GM12878 (cell line): ENCODE results near the gene TMEM255B. TPM values are rescaled to one million over a fixed set of nuclear protein-coding genes. Genes with fewer than 3 reads are reported as not detected.

Experiments used
- ATAC-seq: fragments of 200-7000 bp; cut with Tn5 transposase; 3 replicates; pipeline ENCODE4 v1.9.1; 2020; ENCODE audit warnings: mild to moderate bottlenecking, moderate library complexity
- BruUV-seq: library from RNA; stranded (reverse); fragments of 400-500 nt; replicated peaks from 2 replicates; lab custom pipeline; 2021; lab: Mats Ljungman, UMichigan
- CTCF ChIA-PET: fragments of 300-600 bp; sonication (Branson Sonifier 250); formaldehyde crosslinking; extraction: SDS; loops from one replicate; lab custom pipeline; 2021; ENCODE audit warnings: inconsistent platforms; lab: Yijun Ruan, JAX
- POLR2A ChIA-PET: fragments of 350-600 bp; formaldehyde crosslinking; extraction: SDS; loops from one replicate; lab custom pipeline; 2021; ENCODE audit warnings: inconsistent platforms; lab: Charles Lee
- RAD21 ChIA-PET: fragments of 300-600 bp; sonication (Branson Sonifier 250); formaldehyde crosslinking; loops from one replicate; lab custom pipeline; 2023; ENCODE audit warnings: antibody characterized with exemption; ENCODE audit not compliant: unreplicated experiment; lab: Charles Lee
- SMC1A ChIA-PET: fragments of 300-600 bp; sonication (Branson Sonifier 250); formaldehyde crosslinking; loops from one replicate; lab custom pipeline; 2023; ENCODE audit not compliant: unreplicated experiment, uncharacterized antibody; lab: Charles Lee
- DNase-seq: peaks from one replicate; pipeline ENCODE4 v3.0.0-alpha.2; 2011; ENCODE audit warnings: low read depth, low spot score
- FAIRE-seq: peaks from 3 replicates; lab custom pipeline; 2011; peaks lifted over from hg19 to GRCh38; lab: Jason Lieb, UNC
- H2AFZ ChIP-seq: 2 replicates; pipeline ENCODE4 v1.6.0; 2011; ENCODE audit warnings: low read depth, low read length, control low read depth; ENCODE audit not compliant: control insufficient read depth
- H3K27ac ChIP-seq: 2 replicates; pipeline ENCODE4 v1.5.1; 2011; ENCODE audit warnings: control low read depth; ENCODE audit not compliant: control insufficient read depth, insufficient read depth
- H3K27me3 ChIP-seq, 2 experiments: replicated peaks in 1 of 2; 2 replicates each; pipeline versions ENCODE4 v1.6.0 to v1.6.1; 2011; ENCODE audit warnings: low read length in 1 of 2; ENCODE audit not compliant: control insufficient read depth in 2 of 2, insufficient read depth in 2 of 2
- H3K36me3 ChIP-seq, 2 experiments: 2 replicates each; pipeline ENCODE4 v1.5.1; 2011; ENCODE audit warnings: low read length in 1 of 2; ENCODE audit not compliant: control insufficient read depth in 2 of 2, insufficient read depth in 2 of 2
- H3K4me1 ChIP-seq: 2 replicates; pipeline ENCODE4 v1.6.1; 2011; ENCODE audit warnings: mild to moderate bottlenecking, low read length, moderate library complexity, mixed read lengths; ENCODE audit not compliant: control insufficient read depth, insufficient read depth
- H3K4me2 ChIP-seq: 2 replicates; pipeline ENCODE4 v1.6.0; 2011; ENCODE audit warnings: control low read depth; ENCODE audit not compliant: control insufficient read depth, insufficient read depth
- H3K4me3 ChIP-seq: fragments of 200-600 bp; sonication (generic); 2 replicates; pipeline ENCODE4 v1.5.1; 2016
- H3K79me2 ChIP-seq: 2 replicates; pipeline ENCODE4 v1.6.0; 2011; ENCODE audit warnings: low read length; ENCODE audit not compliant: control insufficient read depth, insufficient read depth
- H3K9ac ChIP-seq: 2 replicates; pipeline ENCODE4 v1.8.0; 2011; ENCODE audit warnings: low read length, control low read depth, mixed read lengths; ENCODE audit not compliant: control insufficient read depth, insufficient read depth
- H3K9me3 ChIP-seq: replicated peaks from 3 replicates; pipeline ENCODE4 v1.5.1; 2011; ENCODE audit warnings: mild to moderate bottlenecking, low read length; ENCODE audit not compliant: control insufficient read depth, insufficient read depth
- H4K20me1 ChIP-seq: 2 replicates; pipeline ENCODE4 v1.6.0; 2011; ENCODE audit not compliant: control insufficient read depth, insufficient read depth
- ASH2L ChIP-seq: fragments of 300-600, 200-600 bp; sonication (generic); IDR thresholded peaks from 2 replicates; pipeline ENCODE4 v1.6.1; 2017; ENCODE audit warnings: low read depth, mild to moderate bottlenecking, borderline replicate concordance
- HDAC6 ChIP-seq: fragments of 200-600 bp; sonication (generic); IDR thresholded peaks from one replicate; pipeline ENCODE4 v1.8.0; 2017; ENCODE audit warnings: antibody characterized with exemption; ENCODE audit not compliant: unreplicated experiment
- HDGF ChIP-seq: fragments of 450-650 bp; IDR thresholded peaks from 2 replicates; pipeline ENCODE4 v1.6.1; 2016; ENCODE audit warnings: antibody characterized with exemption
- NRF1 ChIP-seq: conservative IDR thresholded peaks from 2 replicates; pipeline ENCODE4 v1.6.1; 2011; ENCODE audit warnings: mild to moderate bottlenecking, low read depth, low read length, improper control_type of control experiment
- POLR2A ChIP-seq: IDR thresholded peaks from 2 replicates; pipeline ENCODE4 v1.6.1; 2011; ENCODE audit warnings: low read depth, mild to moderate bottlenecking, low read length
- POLR2AphosphoS2 ChIP-seq: IDR thresholded peaks from 2 replicates; pipeline ENCODE4 v1.6.1; 2011; ENCODE audit warnings: low read depth, mild to moderate bottlenecking, low read length, improper control_type of control experiment, moderate library complexity
- RAD21 ChIP-seq: IDR thresholded peaks from 2 replicates; pipeline ENCODE4 v1.6.1; 2011; ENCODE audit warnings: mild to moderate bottlenecking, low read depth, low read length, moderate library complexity; ENCODE audit not compliant: insufficient read depth
- RUNX3 ChIP-seq: IDR thresholded peaks from 2 replicates; pipeline ENCODE4 v1.6.1; 2012; ENCODE audit warnings: low read length, inconsistent platforms
- WGBS: methylation state at CpG from one replicate; pipeline ENCODE4 v1.1.6; 2016; ENCODE audit warnings: low lambda C conversion rate; ENCODE audit not compliant: insufficient replicate concordance, insufficient coverage; ENCODE audit errors: missing lambda C conversion rate; 5-methylcytosine and 5-hydroxymethylcytosine counted together
- in situ Hi-C: fragments of 300-500 bp; cut with MboI; formaldehyde crosslinking; loops from 9 replicates; pipeline ENCODE4 v1.14.3; 2018; ENCODE audit warnings: mixed read lengths
- intact Hi-C: fragments of 100-400 bp; cut with micrococcal nuclease; formaldehyde crosslinking; loops from one replicate; pipeline ENCODE4 v1.14.2; 2022; ENCODE audit not compliant: unreplicated experiment
- polyA plus RNA-seq, 11 experiments: library from polyadenylated mRNA; depleted of rRNA in 4 of 11; unstranded in 6 of 11; stranded (reverse) in 5 of 11; fragments of >200 nt; fragmentation: Nextera tagmentation in 4 of 11; fragmentation: Illumina TruSeq in 1 of 11; extraction: Ambion mirVana in 4 of 11; extraction: Trizol in 1 of 11; gene quantifications; 1 replicate in 1 of 11; 2 replicates in 10 of 11; pipeline versions ENCODE4 v1.2.1 to v1.2.3, GENCODE V29; 2011 to 2016; ENCODE audit warnings: inconsistent platforms in 2 of 11, missing spikeins in 2 of 11, low read depth in 1 of 11
- total RNA-seq, 4 experiments: library from RNA; depleted of rRNA in 3 of 4; stranded (reverse); fragments of >200 nt in 3 of 4; fragmentation: Illumina TruSeq in 1 of 4; extraction: Trizol in 1 of 4; gene quantifications; 2 replicates each; pipeline versions ENCODE4 v1.2.1 to v1.2.3, GENCODE V29; 2013 to 2021
- TF ChIP-seq, protein P1 (sequence below), 3 experiments: IDR thresholded peaks in 2 of 3; conservative IDR thresholded peaks in 1 of 3; 2 replicates each; pipeline ENCODE4 v1.5.1; 2011; ENCODE audit warnings: low read depth in 3 of 3, low read length in 3 of 3, mild to moderate bottlenecking in 3 of 3, control low read depth in 2 of 3, moderate library complexity in 2 of 3, inconsistent platforms in 1 of 3, mixed read lengths in 1 of 3; ENCODE audit not compliant: control insufficient read depth in 2 of 3, insufficient read depth in 1 of 3; ENCODE audit errors: extremely low read depth in 1 of 3
- TF ChIP-seq, protein P2 (sequence below): fragments of 450-650 bp; IDR thresholded peaks from 2 replicates; pipeline ENCODE4 v1.6.1; 2017; ENCODE audit warnings: mild to moderate bottlenecking, moderate library complexity
- TF ChIP-seq, protein P3 (sequence below): IDR thresholded peaks from 2 replicates; pipeline ENCODE4 v1.6.1; 2011; ENCODE audit warnings: low read depth, low read length, improper control_type of control experiment, borderline replicate concordance
- TF ChIP-seq, protein P4 (sequence below): IDR thresholded peaks from 2 replicates; pipeline ENCODE4 v1.6.1; 2012; ENCODE audit warnings: low read depth, low read length, improper control_type of control experiment

Gene TMEM255B
- total and polyA plus RNA-seq, 10 of the 15 experiments (the other 5 are each of a cell fraction or from before 2014, with no cell fraction given): 0.04 to 0.62 (median 0.13) TPM; not detected in 3

DNA sequence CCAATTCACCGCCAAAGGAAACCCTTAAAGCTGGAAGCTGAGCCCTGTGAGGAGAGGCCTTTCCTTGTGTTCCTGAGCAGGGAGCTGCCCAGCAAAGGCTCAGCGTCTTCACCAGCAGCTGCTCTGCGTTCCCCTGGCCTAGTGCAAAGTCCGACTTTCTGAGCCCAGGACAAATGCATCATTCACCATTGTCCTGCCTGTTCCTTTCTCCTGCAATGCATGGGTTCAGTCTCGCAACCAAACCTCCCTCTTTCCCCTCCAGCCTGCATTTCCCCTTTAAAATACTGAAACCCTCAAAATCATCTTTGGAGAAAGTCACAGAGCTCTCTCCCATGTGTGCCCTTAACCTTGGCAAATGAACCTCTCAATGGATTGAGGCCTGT, 12.9 kb upstream of the TMEM255B start:
- 55% methylated on average over 5 of the region's 5 CpGs for WGBS
- Histone ChIP-seq H3K9me3 (no peaks in the 10 kb centered on the region; the same call in 2 of the 3 replicates), H3K27ac (no peak overlapping the region), H3K79me2 (no peaks in the 10 kb centered on the region), H2AFZ (no peak overlapping the region), H3K36me3 (no peaks in the 10 kb centered on the region), H3K4me3 (no peak overlapping the region), H3K4me1 (no peaks in the 10 kb centered on the region), H3K27me3 (no peaks in the 10 kb centered on the region), H3K4me2 (no peak overlapping the region), H3K9ac (no peak overlapping the region), H4K20me1 (no peaks in the 10 kb centered on the region)
- TF ChIP-seq RAD21 (no peak), NRF1 (no peak), HDAC6 (no peak), POLR2AphosphoS2 (no peak), RUNX3 (no peak), ASH2L (no peak), POLR2A (no peak), HDGF (no peak)
- TF ChIP-seq, protein P1, sequence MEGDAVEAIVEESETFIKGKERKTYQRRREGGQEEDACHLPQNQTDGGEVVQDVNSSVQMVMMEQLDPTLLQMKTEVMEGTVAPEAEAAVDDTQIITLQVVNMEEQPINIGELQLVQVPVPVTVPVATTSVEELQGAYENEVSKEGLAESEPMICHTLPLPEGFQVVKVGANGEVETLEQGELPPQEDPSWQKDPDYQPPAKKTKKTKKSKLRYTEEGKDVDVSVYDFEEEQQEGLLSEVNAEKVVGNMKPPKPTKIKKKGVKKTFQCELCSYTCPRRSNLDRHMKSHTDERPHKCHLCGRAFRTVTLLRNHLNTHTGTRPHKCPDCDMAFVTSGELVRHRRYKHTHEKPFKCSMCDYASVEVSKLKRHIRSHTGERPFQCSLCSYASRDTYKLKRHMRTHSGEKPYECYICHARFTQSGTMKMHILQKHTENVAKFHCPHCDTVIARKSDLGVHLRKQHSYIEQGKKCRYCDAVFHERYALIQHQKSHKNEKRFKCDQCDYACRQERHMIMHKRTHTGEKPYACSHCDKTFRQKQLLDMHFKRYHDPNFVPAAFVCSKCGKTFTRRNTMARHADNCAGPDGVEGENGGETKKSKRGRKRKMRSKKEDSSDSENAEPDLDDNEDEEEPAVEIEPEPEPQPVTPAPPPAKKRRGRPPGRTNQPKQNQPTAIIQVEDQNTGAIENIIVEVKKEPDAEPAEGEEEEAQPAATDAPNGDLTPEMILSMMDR (IDR thresholded peaks at IDR 0.05 in 2 of 3, conservative IDR thresholded peaks at IDR 0.05 in 1 of 3; ENCODE audit: control insufficient read depth in 2 of 3, extremely low read depth in 1 of 3, insufficient read depth in 1 of 3, low read depth in 3 of 3, low read length in 3 of 3): no peak
- TF ChIP-seq, protein P2, sequence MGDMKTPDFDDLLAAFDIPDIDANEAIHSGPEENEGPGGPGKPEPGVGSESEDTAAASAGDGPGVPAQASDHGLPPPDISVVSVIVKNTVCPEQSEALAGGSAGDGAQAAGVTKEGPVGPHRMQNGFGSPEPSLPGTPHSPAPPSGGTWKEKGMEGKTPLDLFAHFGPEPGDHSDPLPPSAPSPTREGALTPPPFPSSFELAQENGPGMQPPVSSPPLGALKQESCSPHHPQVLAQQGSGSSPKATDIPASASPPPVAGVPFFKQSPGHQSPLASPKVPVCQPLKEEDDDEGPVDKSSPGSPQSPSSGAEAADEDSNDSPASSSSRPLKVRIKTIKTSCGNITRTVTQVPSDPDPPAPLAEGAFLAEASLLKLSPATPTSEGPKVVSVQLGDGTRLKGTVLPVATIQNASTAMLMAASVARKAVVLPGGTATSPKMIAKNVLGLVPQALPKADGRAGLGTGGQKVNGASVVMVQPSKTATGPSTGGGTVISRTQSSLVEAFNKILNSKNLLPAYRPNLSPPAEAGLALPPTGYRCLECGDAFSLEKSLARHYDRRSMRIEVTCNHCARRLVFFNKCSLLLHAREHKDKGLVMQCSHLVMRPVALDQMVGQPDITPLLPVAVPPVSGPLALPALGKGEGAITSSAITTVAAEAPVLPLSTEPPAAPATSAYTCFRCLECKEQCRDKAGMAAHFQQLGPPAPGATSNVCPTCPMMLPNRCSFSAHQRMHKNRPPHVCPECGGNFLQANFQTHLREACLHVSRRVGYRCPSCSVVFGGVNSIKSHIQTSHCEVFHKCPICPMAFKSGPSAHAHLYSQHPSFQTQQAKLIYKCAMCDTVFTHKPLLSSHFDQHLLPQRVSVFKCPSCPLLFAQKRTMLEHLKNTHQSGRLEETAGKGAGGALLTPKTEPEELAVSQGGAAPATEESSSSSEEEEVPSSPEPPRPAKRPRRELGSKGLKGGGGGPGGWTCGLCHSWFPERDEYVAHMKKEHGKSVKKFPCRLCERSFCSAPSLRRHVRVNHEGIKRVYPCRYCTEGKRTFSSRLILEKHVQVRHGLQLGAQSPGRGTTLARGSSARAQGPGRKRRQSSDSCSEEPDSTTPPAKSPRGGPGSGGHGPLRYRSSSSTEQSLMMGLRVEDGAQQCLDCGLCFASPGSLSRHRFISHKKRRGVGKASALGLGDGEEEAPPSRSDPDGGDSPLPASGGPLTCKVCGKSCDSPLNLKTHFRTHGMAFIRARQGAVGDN: no peak
- TF ChIP-seq, protein P3, sequence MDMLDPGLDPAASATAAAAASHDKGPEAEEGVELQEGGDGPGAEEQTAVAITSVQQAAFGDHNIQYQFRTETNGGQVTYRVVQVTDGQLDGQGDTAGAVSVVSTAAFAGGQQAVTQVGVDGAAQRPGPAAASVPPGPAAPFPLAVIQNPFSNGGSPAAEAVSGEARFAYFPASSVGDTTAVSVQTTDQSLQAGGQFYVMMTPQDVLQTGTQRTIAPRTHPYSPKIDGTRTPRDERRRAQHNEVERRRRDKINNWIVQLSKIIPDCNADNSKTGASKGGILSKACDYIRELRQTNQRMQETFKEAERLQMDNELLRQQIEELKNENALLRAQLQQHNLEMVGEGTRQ: no peak
- TF ChIP-seq, protein P4, sequence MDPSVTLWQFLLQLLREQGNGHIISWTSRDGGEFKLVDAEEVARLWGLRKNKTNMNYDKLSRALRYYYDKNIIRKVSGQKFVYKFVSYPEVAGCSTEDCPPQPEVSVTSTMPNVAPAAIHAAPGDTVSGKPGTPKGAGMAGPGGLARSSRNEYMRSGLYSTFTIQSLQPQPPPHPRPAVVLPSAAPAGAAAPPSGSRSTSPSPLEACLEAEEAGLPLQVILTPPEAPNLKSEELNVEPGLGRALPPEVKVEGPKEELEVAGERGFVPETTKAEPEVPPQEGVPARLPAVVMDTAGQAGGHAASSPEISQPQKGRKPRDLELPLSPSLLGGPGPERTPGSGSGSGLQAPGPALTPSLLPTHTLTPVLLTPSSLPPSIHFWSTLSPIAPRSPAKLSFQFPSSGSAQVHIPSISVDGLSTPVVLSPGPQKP: no peak
- ATAC-seq: no peak
- SMC1A ChIA-PET: no interaction called here
- RAD21 ChIA-PET: no interaction called here
- BruUV-seq: no TSS peak
- CTCF ChIA-PET: no interaction called here
- in situ Hi-C loops (no loop called here), intact Hi-C loops (no loop called here)
- POLR2A ChIA-PET: no interaction called here
- DNase-seq: no peak
- FAIRE-seq: no peak
